Brain microvascular endothelial cell (primary cell): ENCODE measurements around the gene NUCB1.
A peak's percentile ranks its signal among the peaks of the same experiment; 100 is the strongest.

Experiments
- DNase-seq: peaks from one replicate; pipeline ENCODE4 v3.0.0-alpha.2; 2020
- H3K27ac ChIP-seq: fragments of 250-450 bp; sonication (Bioruptor Pico); 2 replicates; pipeline ENCODE4 v1.5.1; 2020; ENCODE audit warnings: mild to moderate bottlenecking, moderate library complexity
- H3K27me3 ChIP-seq: fragments of 250-450 bp; sonication (Bioruptor Pico); replicated peaks from 2 replicates; pipeline ENCODE4 v1.5.1; 2020; ENCODE audit warnings: mild to moderate bottlenecking
- H3K36me3 ChIP-seq: fragments of 250-450 bp; sonication (Bioruptor Pico); replicated peaks from 2 replicates; pipeline ENCODE4 v1.5.1; 2020; ENCODE audit warnings: mild to moderate bottlenecking
- H3K4me3 ChIP-seq: 2 replicates; pipeline ENCODE4 v1.5.1; 2011; ENCODE audit warnings: low read depth, mild to moderate bottlenecking, control low read depth, low read length, moderate library complexity
- in situ Hi-C: cut with HindIII; loops from 2 replicates; pipeline ENCODE4 v1.10.0; 2017; ENCODE audit warnings: low sequenced_read_pairs, low pct_ligation_motif_present
- TF ChIP-seq, protein P1 (sequence below): IDR thresholded peaks from 2 replicates; pipeline ENCODE4 v1.5.1; 2011; ENCODE audit warnings: low read depth, mild to moderate bottlenecking, moderate library complexity, low read length, control low read depth, inconsistent platforms; ENCODE audit errors: missing control alignments

Gene NUCB1

GRCh38 chr19:48959341-48960239 is 59.5 kb downstream of the NUCB1 start:
- Histone ChIP-seq H3K27me3 (no peaks in the 10 kb centered on the region), H3K36me3 (peaks cover 7% of the 10 kb centered on the region), H3K4me3 (no peak overlapping the region), H3K27ac (no peak overlapping the region)
- TF ChIP-seq, protein P1, sequence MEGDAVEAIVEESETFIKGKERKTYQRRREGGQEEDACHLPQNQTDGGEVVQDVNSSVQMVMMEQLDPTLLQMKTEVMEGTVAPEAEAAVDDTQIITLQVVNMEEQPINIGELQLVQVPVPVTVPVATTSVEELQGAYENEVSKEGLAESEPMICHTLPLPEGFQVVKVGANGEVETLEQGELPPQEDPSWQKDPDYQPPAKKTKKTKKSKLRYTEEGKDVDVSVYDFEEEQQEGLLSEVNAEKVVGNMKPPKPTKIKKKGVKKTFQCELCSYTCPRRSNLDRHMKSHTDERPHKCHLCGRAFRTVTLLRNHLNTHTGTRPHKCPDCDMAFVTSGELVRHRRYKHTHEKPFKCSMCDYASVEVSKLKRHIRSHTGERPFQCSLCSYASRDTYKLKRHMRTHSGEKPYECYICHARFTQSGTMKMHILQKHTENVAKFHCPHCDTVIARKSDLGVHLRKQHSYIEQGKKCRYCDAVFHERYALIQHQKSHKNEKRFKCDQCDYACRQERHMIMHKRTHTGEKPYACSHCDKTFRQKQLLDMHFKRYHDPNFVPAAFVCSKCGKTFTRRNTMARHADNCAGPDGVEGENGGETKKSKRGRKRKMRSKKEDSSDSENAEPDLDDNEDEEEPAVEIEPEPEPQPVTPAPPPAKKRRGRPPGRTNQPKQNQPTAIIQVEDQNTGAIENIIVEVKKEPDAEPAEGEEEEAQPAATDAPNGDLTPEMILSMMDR: no peak
- no peak for DNase-seq
- in situ Hi-C loops: no loop called here

DNA sequence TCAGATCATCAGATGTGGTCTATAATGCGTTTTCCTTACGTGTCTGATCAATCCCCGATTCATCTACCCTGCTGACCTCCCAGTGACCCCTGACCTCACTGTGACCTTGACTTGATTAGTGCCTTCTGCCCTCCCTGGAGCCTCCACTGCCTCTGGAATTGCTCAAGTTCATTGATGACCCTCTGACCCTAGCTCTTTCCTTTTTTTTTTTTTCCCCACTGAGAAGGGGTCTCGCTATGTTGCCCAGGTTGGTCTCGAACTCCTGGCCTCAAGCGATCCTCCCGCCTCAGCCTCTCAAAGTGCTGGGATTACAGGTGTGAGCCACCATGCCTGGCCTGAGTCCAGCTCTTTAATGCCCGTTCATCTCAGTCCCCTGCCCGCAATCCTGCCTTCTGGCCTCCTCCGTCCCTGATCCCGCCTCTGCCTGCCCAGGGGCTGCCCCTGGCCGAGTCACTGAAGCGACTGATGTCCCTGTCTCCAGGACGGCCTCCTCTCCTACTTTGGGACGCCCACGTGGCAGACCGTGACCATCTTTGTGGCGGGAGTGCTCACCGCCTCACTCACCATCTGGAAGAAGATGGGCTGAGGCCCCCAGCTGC is 61.0 kb downstream of the NUCB1 start:
- DNase-seq: no peak
- in situ Hi-C loops: no loop called here
- Histone ChIP-seq H3K4me3 (no peak overlapping the region), H3K27me3 (no peaks in the 10 kb centered on the region), H3K27ac (no peak overlapping the region), H3K36me3 (peaks cover 16% of the 10 kb centered on the region)
- TF ChIP-seq, protein P1: no peak

DNA sequence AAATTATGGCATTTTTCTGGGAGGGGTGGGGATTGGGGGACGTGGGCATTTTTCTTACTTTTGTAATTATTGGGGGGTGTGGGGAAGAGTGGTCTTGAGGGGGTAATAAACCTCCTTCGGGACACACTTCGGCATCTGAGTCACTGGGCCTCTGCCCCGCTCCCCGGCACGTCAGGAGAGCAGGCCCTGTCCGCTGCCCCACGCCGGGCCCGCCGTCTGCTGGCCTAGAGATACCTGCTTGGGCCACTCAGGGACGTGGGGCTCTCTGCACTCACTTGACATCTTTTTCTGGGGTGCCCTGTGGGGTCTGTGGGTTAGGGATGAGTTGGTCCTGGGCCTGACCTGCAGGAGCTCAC is 61.5 kb downstream of the NUCB1 start:
- H3K27me3 ChIP-seq: no peaks in the 10 kb centered on the region
- TF ChIP-seq, protein P1: no peak
- DNase-seq: no peak
- in situ Hi-C loops: no loop called here
- H3K36me3 ChIP-seq: peaks cover 18% of the 10 kb centered on the region
- H3K4me3 ChIP-seq: no peak overlapping the region
- no peak overlapping the region for H3K27ac ChIP-seq

- peaks cover 24% of the 10 kb centered on the region for H3K36me3 ChIP-seq
- in situ Hi-C loops: no loop called here
- H3K4me3 ChIP-seq: no peak overlapping the region
- H3K27me3 ChIP-seq: no peaks in the 10 kb centered on the region
- TF ChIP-seq, protein P1: no peak
- DNase-seq: no peak
- H3K27ac ChIP-seq: peak overlapping the region; percentile 15
These were observed 62.1 kb downstream of the NUCB1 start for GRCh38 chr19:48962029-48962848.

DNA sequence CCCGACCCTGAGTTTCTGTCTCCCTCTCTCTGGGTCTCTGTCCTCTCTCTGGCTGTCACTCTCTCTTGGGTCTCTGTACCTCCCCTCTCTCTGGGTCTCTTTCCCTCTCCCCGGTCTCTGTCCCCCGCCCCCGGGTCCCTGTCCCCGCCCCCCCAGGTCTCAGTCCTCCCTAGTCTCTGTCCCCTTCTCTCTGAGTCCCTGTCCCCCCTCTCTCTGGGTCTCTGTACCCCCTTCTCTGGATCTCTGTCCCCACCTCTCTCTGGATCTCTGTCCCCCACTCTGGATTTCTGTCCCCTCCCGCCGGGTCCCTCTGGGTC is 62.7 kb downstream of the NUCB1 start:
- no peak for DNase-seq
- Histone ChIP-seq H3K27me3 (no peaks in the 10 kb centered on the region), H3K4me3 (no peak overlapping the region), H3K36me3 (peaks cover 29% of the 10 kb centered on the region), H3K27ac (peak overlapping the region; percentile 15)
- in situ Hi-C loops: no loop called here
- TF ChIP-seq, protein P1: no peak
